Muscle layer of colon (tissue), 2 donors: ENCODE data around the gene ARSI.

Experiments used
- H3K27ac ChIP-seq: one replicate; pipeline ENCODE4 v1.7.0; 2013; ENCODE audit warnings: low read depth, mild to moderate bottlenecking, low read length, moderate library complexity
- H3K27me3 ChIP-seq, 2 donors: one replicate each; pipeline ENCODE4 v1.7.0; 2013; ENCODE audit warnings: low read length in 2 of 2, mild to moderate bottlenecking in 2 of 2; ENCODE audit not compliant: insufficient read depth in 2 of 2, control insufficient read depth in 1 of 2
- H3K36me3 ChIP-seq: one replicate; pipeline ENCODE4 v1.7.0; 2013; ENCODE audit warnings: mild to moderate bottlenecking, low read length; ENCODE audit not compliant: insufficient read depth
- H3K4me1 ChIP-seq: one replicate; pipeline ENCODE4 v1.7.0; 2013; ENCODE audit warnings: mild to moderate bottlenecking, low read length; ENCODE audit not compliant: insufficient read depth
- H3K4me3 ChIP-seq, 2 donors: one replicate each; pipeline ENCODE4 v1.7.0; 2013; ENCODE audit warnings: low read length in 2 of 2, low read depth in 1 of 2, mild to moderate bottlenecking in 1 of 2, moderate library complexity in 1 of 2
- H3K9ac ChIP-seq: one replicate; pipeline ENCODE4 v1.7.0; 2013; ENCODE audit warnings: low read length
- H3K9me3 ChIP-seq: one replicate; pipeline ENCODE4 v1.7.0; 2013; ENCODE audit warnings: mild to moderate bottlenecking, low read length
- donor health status: abdominal sarcoma.
- donor health status: Adenocarcinoma of cecum.

The ARSI gene

DNA sequence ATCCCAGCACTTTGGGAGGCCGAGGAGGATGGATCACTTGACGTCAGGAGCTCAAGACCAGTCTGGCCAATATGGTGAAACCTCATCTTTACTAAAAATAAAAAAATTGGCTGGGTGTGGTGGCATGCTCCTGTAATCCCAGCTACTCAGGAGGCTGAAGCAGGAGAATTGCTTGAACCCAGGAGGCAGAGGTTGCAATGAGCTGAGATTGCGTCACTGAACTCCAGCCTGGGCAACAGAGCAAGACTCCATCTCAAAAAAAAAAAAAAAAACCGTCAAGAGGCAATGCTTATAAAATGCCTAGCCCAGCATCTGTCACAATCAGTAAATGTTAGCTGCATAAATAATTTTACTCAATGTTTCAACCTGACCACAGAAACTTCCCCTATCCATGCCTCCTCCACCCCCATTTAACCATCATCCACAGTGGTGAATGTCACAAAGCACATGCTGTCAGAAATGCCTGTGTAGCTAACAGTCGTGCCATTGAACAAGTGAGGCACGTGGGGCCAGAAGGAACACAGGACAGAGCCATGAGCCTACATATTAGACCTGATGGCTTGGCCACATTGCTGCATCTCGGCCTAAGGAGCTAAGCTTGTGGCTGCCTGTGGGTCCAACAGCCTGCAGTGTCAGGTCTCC is 38.0 kb upstream of the ARSI start:
- Histone ChIP-seq H3K4me3 (no peak overlapping the region), H3K36me3 (no peaks in the 10 kb centered on the region), H3K9me3 (no peaks in the 10 kb centered on the region), H3K9ac (no peak overlapping the region), H3K4me1 (no peaks in the 10 kb centered on the region), H3K27ac (no peak overlapping the region), H3K27me3 (no peaks in the 10 kb centered on the region)

DNA sequence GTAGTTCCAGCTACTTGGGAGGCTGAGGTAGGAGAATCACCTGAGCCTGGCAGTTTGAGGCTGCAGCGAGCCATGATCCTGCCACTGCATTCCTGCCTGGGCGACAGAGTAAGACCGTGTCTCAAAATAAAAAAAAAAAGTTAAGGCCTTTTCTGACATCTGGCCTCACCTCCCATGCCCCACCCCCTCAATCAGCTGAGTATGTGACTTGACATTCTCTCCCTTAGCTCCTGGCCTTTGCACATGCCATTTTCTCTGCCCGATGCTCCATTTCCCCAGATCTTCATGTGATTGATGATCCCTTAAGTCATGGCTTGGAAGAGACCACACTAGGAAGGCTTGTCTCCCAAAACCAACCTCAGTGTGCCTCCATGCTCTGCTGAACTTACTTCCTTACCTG is 37.1 kb upstream of the ARSI start:
- Histone ChIP-seq H3K9me3 (no peaks in the 10 kb centered on the region), H3K27me3 (no peaks in the 10 kb centered on the region), H3K4me1 (no peaks in the 10 kb centered on the region), H3K27ac (no peak overlapping the region), H3K9ac (no peak overlapping the region), H3K36me3 (no peaks in the 10 kb centered on the region), H3K4me3 (no peak overlapping the region)

GRCh38 chr5:150339165-150339564 is 36.5 kb upstream of the ARSI start:
- no peak overlapping the region for H3K27ac ChIP-seq
- H3K36me3 ChIP-seq = no peaks in the 10 kb centered on the region
- H3K4me3 ChIP-seq = no peak overlapping the region
- H3K4me1 ChIP-seq = no peaks in the 10 kb centered on the region
- no peaks in the 10 kb centered on the region for H3K9me3 ChIP-seq
- H3K9ac ChIP-seq = no peak overlapping the region
- no peaks in the 10 kb centered on the region for H3K27me3 ChIP-seq

GRCh38 chr5:150338546-150338945 is 35.8 kb upstream of the ARSI start:
- Histone ChIP-seq H3K27me3 (no peaks in the 10 kb centered on the region), H3K4me3 (no peak overlapping the region), H3K27ac (no peak overlapping the region), H3K4me1 (no peaks in the 10 kb centered on the region), H3K9ac (no peak overlapping the region), H3K9me3 (no peaks in the 10 kb centered on the region), H3K36me3 (no peaks in the 10 kb centered on the region)

GRCh38 chr5:150335778-150336177 is 33.1 kb upstream of the ARSI start:
- Histone ChIP-seq H3K27ac (no peak overlapping the region), H3K9me3 (no peaks in the 10 kb centered on the region), H3K9ac (no peak overlapping the region), H3K4me1 (no peaks in the 10 kb centered on the region), H3K4me3 (no peak overlapping the region), H3K27me3 (no peaks in the 10 kb centered on the region), H3K36me3 (no peaks in the 10 kb centered on the region)

DNA sequence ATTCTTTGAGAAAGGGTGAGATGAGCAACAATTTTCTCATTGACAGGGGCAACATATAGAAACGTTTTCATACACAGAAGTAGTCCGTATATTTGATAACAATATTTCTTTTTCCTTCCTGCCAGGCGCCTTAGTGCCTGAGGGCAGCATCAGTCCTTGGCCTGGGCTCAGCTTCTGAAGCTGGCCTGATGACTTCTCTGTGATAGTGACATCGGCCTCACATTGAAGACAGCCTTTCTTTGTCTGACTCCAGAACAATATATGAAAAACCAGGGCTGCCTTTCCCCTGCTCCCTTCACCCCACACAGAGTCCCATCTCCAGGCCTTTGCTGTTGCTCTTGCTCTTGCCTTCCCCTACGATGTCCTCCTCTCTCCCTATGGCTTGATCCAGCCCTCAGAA is 30.7 kb upstream of the ARSI start:
- Histone ChIP-seq H3K27me3 (no peaks in the 10 kb centered on the region), H3K36me3 (no peaks in the 10 kb centered on the region), H3K9me3 (no peaks in the 10 kb centered on the region), H3K27ac (no peak overlapping the region), H3K9ac (no peak overlapping the region), H3K4me1 (no peaks in the 10 kb centered on the region), H3K4me3 (no peak overlapping the region)

GRCh38 chr5:150329881-150330876 is 27.5 kb upstream of the ARSI start:
- Histone ChIP-seq H3K9ac (no peak overlapping the region), H3K9me3 (no peaks in the 10 kb centered on the region), H3K36me3 (no peaks in the 10 kb centered on the region), H3K4me1 (no peaks in the 10 kb centered on the region), H3K27ac (no peak overlapping the region), H3K27me3 (no peaks in the 10 kb centered on the region), H3K4me3 (no peak overlapping the region)

GRCh38 chr5:150329038-150329437 is 26.3 kb upstream of the ARSI start:
- Histone ChIP-seq H3K36me3 (no peaks in the 10 kb centered on the region), H3K4me1 (no peaks in the 10 kb centered on the region), H3K9ac (no peak overlapping the region), H3K27me3 (no peaks in the 10 kb centered on the region), H3K9me3 (no peaks in the 10 kb centered on the region), H3K27ac (no peak overlapping the region), H3K4me3 (no peak overlapping the region)

DNA sequence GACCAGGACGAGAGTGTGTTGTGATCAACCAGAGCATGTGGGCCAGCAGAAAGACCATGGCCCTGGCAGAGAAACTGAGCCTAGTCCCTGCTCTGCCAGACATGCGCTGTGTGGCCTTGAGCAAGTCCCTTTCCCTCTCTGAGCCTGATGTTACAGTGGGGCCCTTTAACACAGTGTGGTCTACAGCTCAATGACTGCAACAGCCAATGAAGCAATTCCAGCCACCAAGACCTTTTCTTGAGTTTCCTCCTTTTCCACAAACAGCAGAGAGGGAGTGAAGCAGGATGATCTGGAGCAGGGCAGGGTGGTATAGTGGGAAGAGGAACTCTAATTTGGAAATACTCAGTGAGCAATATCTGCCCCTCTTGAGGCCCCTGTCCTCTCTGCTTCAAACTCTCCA is 25.8 kb upstream of the ARSI start:
- H3K4me3 ChIP-seq = no peak overlapping the region
- H3K4me1 ChIP-seq = no peaks in the 10 kb centered on the region
- no peaks in the 10 kb centered on the region for H3K36me3 ChIP-seq
- no peak overlapping the region for H3K9ac ChIP-seq
- H3K27ac ChIP-seq = no peak overlapping the region
- H3K27me3 ChIP-seq = no peaks in the 10 kb centered on the region
- no peaks in the 10 kb centered on the region for H3K9me3 ChIP-seq

DNA sequence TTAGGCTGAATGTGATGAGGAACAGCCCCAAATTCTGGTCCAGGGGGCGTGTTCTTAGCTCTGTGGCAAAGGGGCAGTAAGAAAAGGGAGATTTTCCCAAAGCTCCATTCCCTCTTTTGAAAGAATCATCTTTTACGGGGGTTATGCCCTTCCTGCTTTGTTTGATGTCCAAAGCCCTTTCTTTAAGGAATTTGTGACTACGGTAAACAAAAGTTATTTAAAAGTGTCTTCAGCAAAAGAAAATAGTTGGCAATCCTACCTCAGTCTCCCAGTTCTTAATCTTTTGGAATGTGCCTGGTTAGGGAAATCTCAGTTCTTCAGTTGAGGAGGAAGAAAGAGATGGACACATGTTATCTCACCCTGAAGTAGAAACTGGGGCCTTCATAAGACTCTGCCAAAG is 24.4 kb upstream of the ARSI start:
- H3K36me3 ChIP-seq = no peaks in the 10 kb centered on the region
- no peaks in the 10 kb centered on the region for H3K9me3 ChIP-seq
- H3K27ac ChIP-seq = no peak overlapping the region
- no peak overlapping the region for H3K4me3 ChIP-seq
- no peaks in the 10 kb centered on the region for H3K27me3 ChIP-seq
- no peak overlapping the region for H3K9ac ChIP-seq
- H3K4me1 ChIP-seq = no peaks in the 10 kb centered on the region

- no peaks in the 10 kb centered on the region for H3K36me3 ChIP-seq
- H3K9ac ChIP-seq = no peak overlapping the region
- H3K4me3 ChIP-seq = no peak overlapping the region
- H3K9me3 ChIP-seq = no peaks in the 10 kb centered on the region
- no peaks in the 10 kb centered on the region for H3K4me1 ChIP-seq
- no peak overlapping the region for H3K27ac ChIP-seq
- no peaks in the 10 kb centered on the region for H3K27me3 ChIP-seq
These were observed 24.0 kb upstream of the ARSI start for GRCh38 chr5:150326707-150327106.
